ENCODE data around the gene PODNL1. TPM values are rescaled to one million over a fixed set of nuclear protein-coding genes. Genes with fewer than 3 reads are reported as not detected.
"Not testable (repeated sequence)": the region's sequence is repeated elsewhere in the genome, so short reads cannot be mapped to it uniquely, and the experiment has no call there.

Gene PODNL1
- total RNA-seq, 1 donor from 2014 or later: not detected

- no peak for DNase-seq (ENCODE audit: low read depth in 2 of 2)
Measured at GRCh38 chr19:13926715-13927114, 11.5 kb downstream of the PODNL1 start.

GRCh38 chr19:13926010-13926409 lies 12.2 kb downstream of the PODNL1 start:
- no peak for DNase-seq (ENCODE audit: low read depth in 2 of 2)

- DNase-seq (ENCODE audit: low read depth in 2 of 2): no peak
Measured at GRCh38 chr19:13923194-13923987, 14.8 kb downstream of the PODNL1 start.

GRCh38 chr19:13922118-13922517 lies 16.1 kb downstream of the PODNL1 start:
- not testable (repeated sequence) for DNase-seq (ENCODE audit: low read depth in 2 of 2)

GRCh38 chr19:13920940-13921747 lies 17.1 kb downstream of the PODNL1 start:
- DNase-seq (ENCODE audit: low read depth in 2 of 2): peak in 1 of 2 donors; percentile 47

- no peak for DNase-seq (ENCODE audit: low read depth in 2 of 2)
Measured at GRCh38 chr19:13920524-13920923, 17.7 kb downstream of the PODNL1 start.

GRCh38 chr19:13918726-13919411 lies 19.3 kb downstream of the PODNL1 start:
- no peak for DNase-seq (ENCODE audit: low read depth in 2 of 2)

- peak; percentile 23 to 68 for DNase-seq (ENCODE audit: low read depth in 2 of 2)
Measured at GRCh38 chr19:13917888-13918406, 20.3 kb downstream of the PODNL1 start.

GRCh38 chr19:13914777-13915176 lies 23.4 kb downstream of the PODNL1 start:
- DNase-seq (ENCODE audit: low read depth in 2 of 2): no peak

GRCh38 chr19:13913352-13913751 lies 24.9 kb downstream of the PODNL1 start:
- no peak for DNase-seq (ENCODE audit: low read depth in 2 of 2)

GRCh38 chr19:13909430-13909829 lies 28.8 kb downstream of the PODNL1 start:
- no peak for DNase-seq (ENCODE audit: low read depth in 2 of 2)

- DNase-seq (ENCODE audit: low read depth in 2 of 2): no peak
Measured at GRCh38 chr19:13908674-13909073, 29.5 kb downstream of the PODNL1 start.

GRCh38 chr19:13906910-13907309 lies 31.3 kb downstream of the PODNL1 start:
- DNase-seq (ENCODE audit: low read depth in 2 of 2): no peak

GRCh38 chr19:13906521-13906904 lies 31.7 kb downstream of the PODNL1 start:
- DNase-seq (ENCODE audit: low read depth in 2 of 2): no peak

GRCh38 chr19:13905634-13906520 lies 32.3 kb downstream of the PODNL1 start, which contains the start of the genes BRME1 and CC2D1A:
TSS of gene BRME1 (minus strand) at chr19:13906117. CDS start at chr19:13904892, 1,225 bp downstream.
TSS of gene CC2D1A (plus strand) at chr19:13906201. CDS start at chr19:13906442, 241 bp downstream.
- peak; percentile 65 to 86 for DNase-seq (ENCODE audit: low read depth in 2 of 2)

GRCh38 chr19:13902993-13903555 lies 35.1 kb downstream of the PODNL1 start:
- DNase-seq (ENCODE audit: low read depth in 2 of 2): peak in 1 of 2 donors; percentile 32

GRCh38 chr19:13899912-13900584 lies 38.2 kb downstream of the PODNL1 start:
- no peak for DNase-seq (ENCODE audit: low read depth in 2 of 2)

GRCh38 chr19:13899393-13899792 lies 38.8 kb downstream of the PODNL1 start:
- DNase-seq (ENCODE audit: low read depth in 2 of 2): no peak

GRCh38 chr19:13896227-13896626 lies 42.0 kb downstream of the PODNL1 start:
- DNase-seq (ENCODE audit: low read depth in 2 of 2): no peak

- no peak for DNase-seq (ENCODE audit: low read depth in 2 of 2)
Measured at GRCh38 chr19:13894552-13894951, 43.7 kb downstream of the PODNL1 start.

All from dermis microvascular lymphatic vessel endothelial cell (primary cell).